GM19324 (cell line): ENCODE results near the gene CLDND2.

Source experiments
- ATAC-seq: cut with Tn5 transposase; IDR thresholded peaks from one replicate; pipeline ENCODE4 v1.9.1; 2021; ENCODE audit warnings: mild to moderate bottlenecking, moderate library complexity; ENCODE audit not compliant: unreplicated experiment, low FRiP score

Gene CLDND2

DNA sequence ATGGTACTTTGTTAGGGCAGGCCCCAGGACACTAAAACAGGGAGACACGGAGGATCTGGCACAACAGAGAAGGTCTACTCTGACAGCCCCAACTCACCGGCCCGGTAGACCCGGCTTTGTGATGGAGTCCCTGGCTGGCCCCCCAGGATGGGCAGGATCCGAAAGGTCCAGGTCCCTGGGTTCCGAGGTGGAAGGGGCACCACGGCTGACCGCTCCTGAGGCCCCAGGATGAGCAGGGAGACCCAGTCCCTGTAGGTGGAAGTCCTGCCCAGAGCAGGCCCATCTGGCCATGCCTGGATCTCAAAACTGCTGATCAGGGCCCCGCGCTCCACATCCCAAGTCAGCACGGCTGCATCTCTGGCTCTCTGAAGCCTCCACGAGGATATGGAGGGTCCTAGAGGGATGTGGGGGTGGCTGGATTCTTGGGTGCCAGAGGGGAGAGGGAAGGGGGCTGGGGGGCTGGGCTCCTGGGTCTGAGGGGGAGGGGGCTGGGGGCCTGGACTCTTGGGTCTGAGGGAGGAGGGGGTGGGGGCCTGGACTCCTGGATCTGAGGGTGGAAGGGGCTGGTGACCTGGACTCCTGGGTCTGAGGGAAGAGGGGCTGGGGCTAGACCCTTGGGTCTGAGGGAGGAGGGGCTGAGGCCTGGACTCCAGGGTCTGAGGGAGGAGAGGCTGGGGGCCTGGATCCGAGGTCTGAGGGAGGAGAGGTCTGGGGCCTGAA is 31.5 kb downstream of the CLDND2 start:
- no peak for ATAC-seq

DNA sequence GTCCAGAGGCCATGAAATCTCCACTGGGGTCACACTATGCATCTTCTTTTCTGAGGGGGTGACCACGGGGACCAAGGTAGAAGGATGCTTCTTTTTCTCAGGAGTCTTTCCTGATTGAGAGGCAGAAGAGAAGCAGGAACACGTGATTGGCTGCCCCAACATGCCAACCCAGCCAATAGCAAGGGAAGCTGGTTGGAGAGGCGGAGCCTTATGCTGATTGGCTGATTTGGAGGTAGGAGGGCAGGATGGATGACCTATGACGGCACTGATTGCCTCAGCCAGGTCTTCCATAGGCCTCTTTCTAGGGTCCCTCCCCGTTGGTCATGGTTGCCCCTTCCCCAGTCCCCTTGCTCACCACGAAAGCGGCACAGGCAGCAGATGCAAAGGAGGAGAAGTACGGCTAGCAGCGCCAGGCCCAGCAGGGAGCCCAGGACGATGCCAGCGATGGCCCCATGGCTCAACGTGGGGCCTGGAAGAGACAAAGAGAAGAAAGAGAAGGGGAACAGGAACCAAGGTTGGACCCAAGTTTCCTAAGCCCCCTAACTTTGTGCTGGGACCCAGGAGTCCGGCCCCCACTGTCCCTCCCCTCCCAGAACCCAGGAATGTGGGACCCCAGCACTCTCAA is 34.9 kb downstream of the CLDND2 start:
- ATAC-seq = no peak

DNA sequence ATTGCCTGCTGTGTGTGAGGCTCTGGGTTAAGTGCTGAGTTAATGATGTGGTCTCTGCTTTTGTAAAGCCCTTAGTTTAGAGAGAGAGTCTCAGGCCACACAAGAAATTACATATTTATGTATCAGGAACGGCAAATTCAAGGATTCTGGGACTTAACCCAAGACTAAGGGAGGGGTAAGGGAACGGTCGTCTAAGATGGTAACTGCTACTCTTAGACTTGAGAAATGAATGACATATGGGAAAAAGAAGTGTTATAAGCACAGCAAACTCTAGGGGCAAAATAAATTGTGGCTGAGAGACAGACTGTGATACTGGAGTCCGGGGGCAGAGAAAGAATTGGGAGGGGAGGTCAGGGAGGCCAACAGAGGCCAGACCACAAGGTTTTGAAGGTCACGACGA is 37.1 kb downstream of the CLDND2 start:
- no peak for ATAC-seq

DNA sequence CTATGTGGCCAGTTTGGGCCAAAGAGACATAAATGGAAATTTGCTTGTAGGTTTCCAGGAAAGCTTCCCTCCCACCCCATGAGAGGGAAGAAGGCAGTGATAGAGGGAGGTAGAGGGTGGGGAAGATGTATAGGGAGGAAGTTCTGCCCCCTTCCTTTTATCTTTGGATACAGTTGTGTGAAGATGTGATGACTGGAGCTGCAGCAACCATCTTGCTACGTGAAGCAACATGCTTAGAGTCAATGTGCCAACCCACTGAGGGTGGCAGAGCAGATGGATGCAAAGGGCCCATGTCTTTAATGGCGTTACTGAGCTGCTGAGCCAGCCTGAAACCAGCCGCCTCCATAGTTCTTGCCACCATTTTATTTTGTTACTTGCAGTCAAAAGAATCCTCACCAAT is 37.6 kb downstream of the CLDND2 start:
- no peak for ATAC-seq

DNA sequence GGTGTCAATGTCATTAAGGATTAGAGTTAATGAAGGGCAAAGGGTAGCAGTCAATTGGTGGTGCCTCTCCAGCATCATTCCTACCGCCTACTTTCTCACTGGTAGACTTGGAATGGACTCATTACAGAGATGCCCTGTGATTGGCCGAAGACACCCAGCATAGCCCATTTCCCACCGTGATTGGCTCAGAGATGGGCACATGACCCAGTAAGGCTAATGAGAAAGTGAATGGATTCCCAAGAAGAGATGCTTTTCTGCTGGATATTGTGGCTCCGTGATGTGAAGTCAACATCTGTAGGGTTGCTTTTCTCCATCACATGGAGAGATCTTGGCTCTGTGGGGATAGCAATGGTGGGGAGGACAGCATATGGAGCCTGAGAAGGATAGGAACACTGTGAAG is 38.4 kb downstream of the CLDND2 start:
- no peak for ATAC-seq

DNA sequence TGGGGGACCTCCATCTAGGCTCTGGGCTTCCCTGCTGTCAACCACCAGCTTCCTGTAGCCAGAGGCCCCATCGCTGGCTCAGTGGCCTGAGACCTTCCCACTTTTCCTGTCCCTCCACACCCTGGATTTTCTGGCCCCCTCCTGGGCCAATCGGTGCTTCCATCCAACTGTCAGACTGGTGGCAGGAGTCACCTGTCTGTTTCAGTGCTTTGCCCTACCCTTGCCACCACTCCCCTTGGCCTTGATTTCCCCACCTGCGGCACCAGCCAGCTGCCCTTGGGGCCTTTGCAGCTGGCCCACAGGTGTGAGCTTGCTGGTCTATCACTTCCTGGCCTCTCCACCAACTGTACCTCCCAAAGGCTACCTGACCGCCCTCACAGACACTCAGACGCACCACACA is 39.4 kb downstream of the CLDND2 start:
- ATAC-seq = no peak

DNA sequence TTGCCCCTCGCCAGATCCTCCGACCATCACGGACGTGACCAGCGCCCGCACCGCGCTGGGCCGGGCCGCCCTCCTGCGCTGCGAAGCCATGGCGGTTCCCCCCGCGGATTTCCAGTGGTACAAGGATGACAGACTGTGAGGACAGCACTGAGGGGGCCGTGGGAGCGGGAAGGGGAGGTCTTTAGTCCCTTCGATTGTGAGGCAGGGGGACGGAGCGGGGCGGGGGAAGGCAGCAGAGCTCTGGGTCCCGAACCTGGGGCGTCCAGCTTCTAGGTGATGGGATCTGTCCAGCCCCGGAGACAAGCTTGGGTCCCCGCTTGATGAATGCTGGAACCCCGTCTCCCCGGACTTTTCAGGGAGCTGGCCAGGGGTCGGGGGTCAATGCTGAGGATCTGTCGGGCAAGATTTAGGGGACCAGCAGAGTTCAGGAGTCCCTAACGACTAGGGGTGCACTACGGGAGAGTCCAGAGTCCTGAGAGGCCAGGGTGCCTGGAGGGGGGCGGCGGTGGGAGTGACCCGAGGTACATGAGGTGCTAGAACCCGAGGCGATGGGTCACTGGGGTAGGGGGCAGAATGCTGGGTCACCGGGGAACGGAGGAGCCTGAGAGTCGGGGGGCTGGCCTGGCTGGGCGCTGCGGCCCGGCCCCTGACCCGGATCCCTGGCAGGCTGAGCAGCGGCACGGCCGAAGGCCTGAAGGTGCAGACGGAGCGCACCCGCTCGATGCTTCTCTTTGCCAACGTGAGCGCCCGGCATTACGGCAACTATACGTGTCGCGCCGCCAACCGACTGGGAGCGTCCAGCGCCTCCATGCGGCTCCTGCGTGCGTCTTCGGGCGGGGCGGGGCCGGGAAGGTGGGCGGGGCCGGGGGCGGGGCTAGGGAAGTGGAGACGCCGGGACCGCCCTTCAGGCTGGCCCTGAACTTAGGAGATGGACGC is 41.5 kb downstream of the CLDND2 start:
- ATAC-seq = no peak

DNA sequence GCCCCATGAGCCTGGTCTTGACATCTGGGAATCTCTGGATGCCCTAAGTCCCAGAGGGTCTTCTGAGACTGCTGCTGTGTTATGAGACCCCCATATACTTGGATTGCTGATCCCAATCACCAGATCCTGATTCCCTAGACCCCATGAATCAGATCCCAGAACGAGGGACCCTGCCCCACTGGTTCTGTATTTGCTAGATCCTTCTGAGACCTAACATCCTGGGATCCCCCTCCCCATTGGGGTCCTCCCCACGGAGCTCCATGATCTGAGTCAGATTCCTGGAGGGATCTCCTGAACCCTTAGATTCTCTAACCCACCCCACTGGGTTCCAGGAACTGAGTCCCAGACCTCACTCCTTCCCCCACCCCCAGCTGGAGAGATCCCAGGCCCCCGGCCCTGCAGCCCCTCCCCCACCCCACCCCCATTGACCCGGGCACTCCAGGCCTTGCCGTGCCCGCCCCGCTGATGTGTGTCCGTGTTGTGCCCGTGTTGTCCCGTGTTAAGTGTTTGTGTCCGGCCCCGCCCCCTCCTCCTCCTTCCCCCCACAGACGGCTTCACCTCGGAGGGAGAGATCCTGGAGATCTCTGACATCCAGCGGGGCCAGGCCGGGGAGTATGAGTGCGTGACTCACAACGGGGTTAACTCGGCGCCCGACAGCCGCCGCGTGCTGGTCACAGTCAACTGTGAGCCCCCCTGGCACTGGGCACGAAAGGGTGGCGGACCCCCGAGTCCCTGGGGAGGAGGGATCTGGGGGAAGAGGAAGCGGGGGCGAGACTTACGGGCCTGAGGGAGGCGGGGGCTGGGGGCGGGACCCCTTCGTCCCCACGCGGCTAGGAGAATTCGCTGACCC is 42.4 kb downstream of the CLDND2 start:
- no peak for ATAC-seq

DNA sequence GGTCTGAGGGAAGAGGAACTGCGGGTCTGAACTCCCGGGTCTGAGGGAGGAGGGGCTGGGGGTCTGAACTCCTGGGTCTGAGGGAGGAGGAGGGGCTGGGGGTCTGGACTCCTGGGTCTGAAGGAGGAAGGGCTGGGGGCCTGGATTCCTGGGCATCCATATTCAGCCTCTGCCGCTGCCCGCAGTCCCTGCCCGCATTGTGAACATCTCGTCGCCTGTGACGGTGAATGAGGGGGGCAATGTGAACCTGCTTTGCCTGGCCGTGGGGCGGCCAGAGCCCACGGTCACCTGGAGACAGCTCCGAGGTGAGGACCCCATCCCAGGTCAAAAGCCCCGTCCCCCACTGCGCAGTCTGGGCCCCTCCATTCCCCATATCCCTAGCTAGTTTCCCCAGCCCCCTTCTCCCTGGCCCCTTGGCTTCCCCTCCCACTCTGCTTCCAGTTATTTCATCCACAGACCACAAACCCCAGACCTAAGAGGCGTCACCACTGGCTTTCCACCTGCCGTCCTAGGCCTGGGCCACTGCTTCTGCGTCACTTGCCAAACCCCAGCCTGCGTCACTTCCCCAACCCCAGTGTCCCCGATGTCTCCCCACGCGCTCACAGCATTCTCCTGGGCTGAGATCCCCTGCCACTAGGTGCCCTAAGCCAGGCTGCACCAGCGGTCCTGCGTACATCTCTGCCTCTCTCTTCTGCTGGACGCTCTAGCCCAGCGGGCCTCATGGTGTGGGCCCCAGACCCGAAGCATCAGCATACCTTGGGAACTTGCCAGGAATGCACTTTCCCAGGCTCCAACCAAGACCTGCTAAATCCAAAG is 43.4 kb downstream of the CLDND2 start:
- ATAC-seq = no peak

DNA sequence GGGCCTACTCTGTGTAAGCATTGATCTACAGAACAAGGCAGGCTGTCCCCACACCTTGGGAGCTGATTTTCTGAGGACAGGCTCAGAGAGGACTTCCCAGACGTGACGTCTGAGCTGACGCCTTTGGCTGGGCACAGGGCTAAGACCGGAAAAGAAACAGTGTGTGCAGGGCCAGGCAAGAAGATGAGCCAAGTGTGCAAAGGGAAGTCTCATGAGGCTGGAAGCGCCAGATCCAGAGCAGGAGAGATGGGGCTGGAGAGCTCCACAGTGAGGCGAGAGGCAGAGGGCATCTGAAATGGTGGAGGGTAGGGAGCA is 44.7 kb downstream of the CLDND2 start:
- no peak for ATAC-seq

DNA sequence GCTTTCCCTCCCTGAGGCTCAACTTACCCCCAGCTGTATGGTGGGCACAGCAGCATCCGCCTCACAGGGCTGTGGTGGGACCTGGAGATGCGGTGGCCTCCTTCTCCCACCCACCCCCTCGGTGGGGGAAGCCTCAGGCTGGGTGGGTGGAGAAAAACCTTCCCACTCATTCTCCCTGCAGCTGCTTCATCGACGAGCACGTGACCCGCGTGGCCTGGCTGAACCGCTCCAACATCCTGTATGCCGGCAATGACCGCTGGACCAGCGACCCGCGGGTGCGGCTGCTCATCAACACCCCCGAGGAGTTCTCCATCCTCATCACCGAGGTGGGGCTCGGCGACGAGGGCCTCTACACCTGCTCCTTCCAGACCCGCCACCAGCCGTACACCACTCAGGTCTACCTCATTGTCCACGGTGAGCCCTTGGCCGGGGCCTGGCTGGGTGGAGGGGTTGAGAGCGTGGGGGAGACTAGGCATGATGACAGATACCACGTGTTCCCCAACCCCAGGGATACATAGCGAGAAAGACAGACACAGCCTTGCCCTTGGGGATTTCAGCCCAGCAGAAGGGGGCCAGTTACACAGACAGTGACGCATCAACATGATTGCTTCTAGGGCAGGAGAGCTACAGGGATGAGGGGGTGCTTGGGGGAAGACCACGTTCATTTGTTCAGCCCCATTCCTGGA is 45.2 kb downstream of the CLDND2 start:
- ATAC-seq = no peak

DNA sequence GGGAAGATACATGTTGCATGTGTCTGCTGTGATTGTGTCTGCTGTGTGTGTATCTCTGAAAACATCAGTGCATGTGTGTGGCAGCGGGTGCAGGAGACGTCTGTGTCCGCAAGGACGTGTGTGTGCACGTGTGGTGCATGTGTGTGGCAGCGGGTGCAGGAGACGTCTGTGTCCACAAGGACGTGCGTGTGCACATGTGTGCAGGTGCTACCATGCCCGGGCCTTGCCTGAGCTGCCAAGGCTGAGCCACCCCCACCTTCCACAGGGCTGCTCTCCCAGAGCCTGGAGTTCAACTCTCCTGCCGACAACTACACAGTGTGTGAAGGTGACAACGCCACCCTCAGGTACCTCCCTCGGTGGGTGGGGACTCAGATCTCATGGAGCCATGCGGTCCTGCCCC is 47.0 kb downstream of the CLDND2 start:
- no peak for ATAC-seq

DNA sequence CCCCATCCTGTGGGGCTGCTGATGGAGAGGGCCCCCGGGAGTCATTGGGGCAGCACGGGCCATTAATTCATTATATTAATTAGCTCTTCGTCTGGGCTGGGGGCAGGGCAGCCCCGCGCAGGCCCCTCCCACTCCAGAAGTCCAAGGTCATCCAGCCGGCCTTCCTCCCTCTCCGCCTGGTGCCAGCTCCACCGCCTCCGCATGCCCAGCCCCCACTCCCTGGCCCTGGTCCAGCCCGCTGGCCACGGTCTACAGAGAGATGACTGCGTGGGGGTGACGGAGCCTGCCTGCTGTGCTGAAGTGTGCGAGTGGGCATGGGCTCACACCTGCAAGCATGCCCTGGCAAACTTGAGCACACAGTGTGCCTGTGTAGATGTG is 48.5 kb downstream of the CLDND2 start:
- no peak for ATAC-seq

DNA sequence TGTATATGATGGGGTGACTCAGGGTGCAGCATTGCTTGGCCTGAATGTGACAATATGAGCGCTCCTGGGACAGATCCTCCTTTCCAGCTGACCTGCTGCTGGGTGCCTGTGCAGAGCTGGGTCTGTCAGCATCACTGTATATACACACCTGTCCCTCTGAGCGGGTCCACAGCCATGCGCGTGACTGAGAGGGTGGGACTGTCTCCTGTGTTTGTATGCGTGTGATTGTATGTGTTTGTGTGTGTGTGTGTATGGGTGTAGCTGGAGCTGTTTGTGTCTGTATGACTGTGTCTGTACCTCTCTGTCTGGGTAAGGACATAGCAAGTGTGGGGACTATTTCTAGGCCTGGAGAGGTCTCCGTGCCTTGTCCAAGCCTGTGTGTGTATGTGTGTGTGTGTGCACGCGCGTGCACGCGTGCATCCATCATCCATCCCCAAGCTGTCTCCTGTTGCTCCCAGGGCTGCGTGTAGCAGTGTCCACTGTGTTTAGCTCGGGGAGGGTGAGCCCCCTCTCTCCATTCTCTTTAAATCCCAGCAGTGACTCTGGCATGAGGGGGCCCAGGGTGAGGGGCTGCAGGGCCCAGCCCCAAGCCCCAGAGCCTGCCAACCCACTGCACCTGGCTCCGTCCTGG is 49.0 kb downstream of the CLDND2 start:
- no peak for ATAC-seq

DNA sequence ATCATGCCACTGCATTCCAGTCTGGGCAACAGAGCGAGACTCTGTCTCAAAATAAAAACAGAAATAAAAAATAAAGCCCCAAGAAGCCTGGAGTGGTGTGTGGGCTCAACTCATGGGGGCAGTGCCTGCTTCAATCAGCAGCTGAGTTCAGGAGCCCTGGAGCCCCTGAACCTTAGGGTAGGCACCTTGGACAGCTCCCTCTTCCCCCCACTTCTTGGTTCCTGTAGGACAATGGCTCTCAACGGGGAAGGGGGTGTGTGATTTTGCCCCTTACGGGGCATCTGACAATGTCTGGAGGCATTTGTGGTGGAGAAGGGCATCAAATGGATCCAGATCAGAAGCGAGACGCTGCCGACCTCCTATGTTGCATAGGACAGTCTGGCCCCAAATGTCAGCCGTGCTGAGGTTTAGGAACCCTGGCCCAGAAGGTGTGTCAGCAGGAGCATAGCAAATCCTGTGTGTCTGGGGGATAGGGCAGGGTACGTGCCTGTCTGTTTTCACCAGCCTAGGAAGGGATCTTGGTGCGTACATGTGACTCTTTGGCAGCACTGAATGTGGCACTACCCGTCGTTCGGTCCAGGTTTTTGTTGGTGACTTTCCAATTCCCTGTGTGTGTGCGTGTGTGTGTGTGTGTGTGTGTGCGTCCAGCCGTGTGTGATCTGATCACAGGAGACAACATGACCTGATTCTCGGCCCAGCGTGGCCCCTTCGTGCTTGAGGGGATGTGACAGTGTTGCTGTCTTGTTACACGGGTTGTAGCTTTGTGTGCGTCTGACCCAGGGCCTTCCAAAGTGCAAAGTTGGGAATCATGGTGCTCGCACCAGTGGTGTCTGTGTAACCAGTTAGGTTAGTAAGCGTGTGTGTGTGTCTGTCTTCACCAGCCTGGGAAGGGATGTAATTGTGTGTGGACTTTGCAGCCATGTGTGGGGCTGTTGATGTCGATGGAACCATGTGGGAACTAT is 49.8 kb downstream of the CLDND2 start:
- ATAC-seq = no peak

DNA sequence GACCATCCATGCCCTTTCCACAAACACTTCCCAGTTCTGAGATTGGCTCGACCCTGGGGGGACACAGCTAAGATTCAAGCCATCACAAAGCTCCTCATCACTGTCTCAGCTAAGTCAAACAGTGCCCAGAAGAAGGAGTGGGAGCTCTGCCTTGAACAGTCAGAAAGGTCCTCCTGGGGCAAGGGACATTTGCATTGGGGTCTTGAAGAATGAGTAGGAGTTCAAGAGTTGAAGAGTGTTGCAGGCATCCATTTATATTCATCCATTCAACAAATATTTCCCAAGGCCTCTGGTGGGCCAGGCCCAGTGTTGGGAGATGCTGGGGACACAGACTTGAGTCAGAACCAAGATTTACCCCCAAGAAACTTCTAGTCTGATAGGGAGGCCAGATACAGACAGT is 50.8 kb downstream of the CLDND2 start:
- ATAC-seq = no peak

DNA sequence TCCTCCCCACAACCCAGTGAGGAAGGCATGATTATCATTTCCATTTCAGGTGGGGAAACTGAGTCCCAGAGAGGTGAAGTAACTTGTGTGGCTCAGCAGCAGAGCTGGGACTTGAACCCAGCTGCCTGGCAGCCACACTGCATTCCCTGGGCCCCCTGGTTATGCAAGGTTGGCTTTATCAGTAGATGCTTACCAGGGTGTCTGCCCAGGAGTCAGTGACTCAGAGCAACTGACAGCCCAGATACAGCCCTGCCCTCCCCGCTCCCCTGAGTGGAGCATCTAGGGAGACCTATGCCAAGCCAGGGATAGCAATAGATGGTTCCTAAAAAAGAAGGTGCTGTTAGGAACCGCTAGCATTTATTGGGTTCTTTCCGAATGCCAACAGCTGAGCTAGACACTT is 51.4 kb downstream of the CLDND2 start:
- no peak for ATAC-seq
